OCI-M2 (cell line): ENCODE results near the gene ADAMTS10.
"Not testable (repeated sequence)": the region's sequence is repeated elsewhere in the genome, so short reads cannot be mapped to it uniquely, and the experiment has no call there.

Source experiments
- DNase-seq: peaks from one replicate; lab custom pipeline; 2025; ENCODE audit not compliant: unreplicated experiment; lab: John Stamatoyannopoulos, UW

The ADAMTS10 gene

DNA sequence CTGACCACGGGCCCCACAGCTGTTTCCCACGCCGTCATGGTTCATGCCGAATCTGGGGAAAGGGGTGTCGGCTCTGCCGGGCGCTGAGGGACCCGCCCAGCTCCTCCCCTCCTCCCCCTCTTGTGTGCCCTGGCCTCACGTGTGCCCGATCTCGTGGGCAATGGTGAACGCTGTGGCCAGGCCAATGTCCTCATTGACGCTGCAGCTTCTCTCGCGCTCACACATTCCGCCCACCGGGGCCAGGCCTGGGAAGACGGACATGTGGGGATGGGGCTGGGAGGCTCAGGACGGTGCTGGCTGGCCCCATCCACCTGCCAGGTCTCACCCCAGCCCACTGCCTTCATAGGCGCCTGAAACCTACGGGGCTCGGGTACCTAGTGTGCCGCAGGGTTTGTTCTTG is 14.3 kb downstream of the ADAMTS10 start:
- no peak for DNase-seq

DNA sequence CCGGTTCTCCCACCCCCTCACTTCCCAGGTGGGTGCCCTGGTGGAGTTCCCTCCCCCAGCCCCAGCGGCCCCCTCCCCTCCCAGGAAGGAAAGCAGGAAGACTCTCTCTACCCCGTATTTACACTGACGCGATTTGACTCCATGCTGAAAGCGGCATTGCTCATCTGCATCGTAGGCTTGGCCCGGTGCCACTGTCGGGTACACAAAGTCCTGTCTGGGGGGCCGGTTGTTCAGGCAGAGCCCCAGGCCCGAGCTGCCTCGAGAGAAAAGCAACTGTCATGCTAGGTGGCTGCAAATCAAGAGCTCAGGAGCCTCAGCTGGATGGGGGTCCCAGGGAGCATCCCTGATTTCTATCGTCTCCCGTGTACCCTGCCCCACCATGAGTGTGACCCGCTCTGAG is 14.9 kb downstream of the ADAMTS10 start:
- no peak for DNase-seq

DNA sequence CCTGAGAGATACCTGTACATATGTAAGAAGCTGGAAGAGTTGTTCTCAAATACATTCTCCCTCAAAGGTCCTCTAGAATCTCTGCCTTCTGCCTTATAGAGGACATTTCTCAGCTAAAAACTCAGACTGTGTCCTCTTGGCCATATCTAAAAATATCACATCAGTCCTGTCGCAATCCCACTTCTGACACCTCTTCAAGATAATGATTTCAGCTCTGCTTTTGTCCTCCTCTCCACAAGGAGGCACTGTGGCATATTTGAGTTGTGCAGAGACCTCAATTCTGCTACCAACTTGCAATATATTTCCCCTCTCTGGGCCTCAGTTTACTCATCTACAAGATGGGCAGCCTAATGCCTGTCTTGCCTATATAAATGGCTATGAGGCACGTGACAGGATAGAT is 16.6 kb downstream of the ADAMTS10 start:
- no peak for DNase-seq

DNA sequence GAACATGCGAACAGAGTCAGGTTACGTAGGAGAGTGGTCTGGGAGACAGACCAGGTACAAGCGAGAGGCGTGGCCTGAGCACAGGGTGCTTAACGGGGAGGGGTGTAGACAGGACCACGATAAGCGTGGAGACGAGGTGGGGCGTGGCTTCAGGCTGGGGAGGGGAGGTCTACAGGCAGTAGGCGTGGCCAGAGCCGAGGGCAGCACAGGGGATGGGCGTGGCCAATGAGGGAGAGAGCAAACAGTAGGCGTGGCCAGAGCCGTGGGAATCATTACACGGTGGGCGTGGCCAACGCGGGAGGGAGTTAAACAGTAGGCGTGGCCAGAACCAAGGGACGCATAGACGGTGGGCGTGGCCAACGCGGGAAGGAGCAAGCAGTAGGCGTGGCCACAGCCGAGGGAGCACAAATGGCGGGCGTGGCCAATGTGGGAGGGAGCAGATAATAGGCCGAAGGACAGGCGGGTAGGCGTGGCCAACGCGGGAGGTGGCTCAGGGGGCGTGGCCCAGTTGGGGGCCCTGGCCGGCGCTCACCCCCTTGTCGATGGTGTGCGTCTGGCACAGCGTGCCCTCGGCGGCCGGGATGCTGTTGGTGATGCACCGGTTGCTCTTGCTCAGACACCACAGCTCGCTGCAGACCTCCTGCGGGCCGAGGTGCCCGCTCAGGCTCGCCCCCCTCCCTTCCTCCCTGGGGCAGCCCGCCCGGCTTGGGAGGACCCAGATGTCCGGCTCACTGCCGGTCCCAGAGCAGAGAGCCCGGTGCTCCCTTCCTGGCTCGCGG is 18.1 kb downstream of the ADAMTS10 start:
- peak; percentile 88 for DNase-seq

DNA sequence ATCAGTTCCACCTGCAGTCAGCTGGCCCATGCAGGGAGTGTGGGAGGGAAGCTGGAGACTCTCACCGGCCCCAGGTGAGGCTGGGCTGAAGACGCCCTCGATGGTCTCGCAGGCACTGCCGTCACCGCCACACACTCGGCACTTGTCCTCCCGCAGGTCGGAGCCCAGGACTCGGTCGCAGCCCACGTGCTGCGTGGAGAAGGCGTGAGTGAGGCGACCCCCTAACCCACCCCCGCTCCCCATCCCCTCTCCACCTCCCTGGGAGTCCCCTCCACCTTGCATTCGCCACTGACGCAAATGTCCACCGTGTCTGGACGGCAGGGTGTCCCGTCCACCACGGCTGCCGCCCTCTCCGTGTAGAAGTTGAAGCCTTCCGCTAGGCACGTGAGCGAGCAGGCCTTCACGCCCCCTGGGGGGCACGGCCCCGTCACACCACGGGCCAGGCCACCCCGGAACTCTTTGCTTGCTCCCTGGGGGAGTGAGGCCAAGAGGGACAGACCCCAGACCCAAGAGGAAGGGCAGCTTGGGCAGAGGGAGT is 21.3 kb downstream of the ADAMTS10 start:
- no peak for DNase-seq

DNA sequence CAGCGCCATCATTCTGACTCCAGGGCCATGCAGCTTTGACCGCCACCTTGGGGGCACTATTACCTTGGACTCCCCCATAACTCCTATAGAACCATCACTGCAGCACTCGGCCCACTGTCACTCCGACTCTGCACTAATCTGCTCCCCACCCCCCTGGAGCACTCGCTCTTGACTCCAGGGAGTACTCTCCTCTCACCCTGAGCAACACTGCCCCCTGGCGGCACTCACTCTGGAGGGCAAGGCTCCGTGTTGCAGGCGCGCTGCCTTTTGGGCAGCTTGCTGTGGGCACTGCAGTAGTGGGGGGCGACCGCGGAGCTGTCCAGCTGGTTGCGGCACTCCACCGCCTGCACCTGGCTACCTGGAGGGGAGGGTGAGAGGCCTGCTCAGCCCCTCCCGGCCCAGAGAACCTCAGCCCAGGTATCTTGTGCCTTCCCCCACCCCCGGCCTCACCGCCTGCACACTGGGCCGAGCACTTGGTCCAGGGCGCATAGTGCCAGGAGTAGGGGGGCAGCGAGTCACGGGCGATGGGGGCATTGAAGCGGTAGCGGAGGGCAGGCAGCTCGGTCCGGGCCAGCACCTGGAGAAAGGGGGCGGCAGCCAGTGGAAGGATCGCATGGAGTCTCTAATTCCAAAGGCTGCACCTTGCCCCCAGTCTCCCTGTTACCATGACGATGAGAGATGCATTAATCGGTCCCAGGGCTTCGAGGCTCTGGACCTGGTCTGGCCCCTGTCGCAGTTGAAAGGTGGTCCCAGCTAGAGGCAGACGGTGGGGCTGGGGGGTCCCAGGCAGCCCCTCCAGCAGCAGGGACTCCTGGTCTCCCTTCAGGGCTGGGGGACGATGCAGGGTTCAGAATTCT is 24.4 kb downstream of the ADAMTS10 start:
- no peak for DNase-seq

DNA sequence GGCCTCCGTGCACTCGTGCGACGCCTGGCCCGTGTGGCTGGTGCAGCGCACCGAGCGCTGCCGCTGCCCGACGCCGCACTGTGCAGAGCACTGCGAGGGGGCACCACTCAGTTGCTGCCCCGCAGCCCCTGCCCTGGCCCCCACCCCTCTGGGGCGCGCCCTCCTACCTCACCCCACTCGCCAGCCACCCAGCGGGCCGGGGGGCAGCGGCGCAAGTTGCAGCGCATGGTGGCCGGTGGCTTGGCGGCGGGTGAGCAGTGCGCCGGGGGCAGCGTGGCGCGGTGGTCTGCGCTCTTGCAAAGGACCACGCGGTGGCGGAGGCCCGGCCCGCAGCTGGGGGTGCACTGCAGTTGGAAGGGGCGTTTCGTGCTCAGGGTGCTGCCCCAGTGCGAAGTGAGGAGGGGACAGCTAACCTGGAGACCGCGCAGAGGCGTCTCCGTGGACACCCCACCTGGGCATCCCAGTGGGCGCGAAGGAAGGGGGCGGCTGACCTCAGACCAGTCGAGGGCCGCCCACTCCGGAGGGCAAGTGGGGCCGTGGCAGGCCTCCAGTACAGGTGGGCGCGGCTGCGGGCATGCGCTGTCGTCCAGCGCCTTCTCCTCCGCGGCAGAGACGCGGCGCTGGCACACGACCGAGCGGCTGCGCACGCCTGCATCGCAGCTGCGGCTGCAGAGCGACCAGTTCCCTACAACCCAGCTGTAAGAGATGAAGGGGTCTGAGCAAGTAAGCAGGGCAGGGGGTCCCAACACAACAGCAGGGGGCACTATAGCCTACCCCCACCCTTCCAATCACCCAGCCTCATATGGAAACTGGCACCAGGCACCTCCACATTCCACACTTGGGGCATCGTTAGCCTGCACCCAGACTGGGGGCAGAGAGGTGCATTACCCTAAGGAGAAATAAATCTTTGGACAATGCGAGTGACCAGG is 25.3 kb downstream of the ADAMTS10 start:
- no peak for DNase-seq

DNA sequence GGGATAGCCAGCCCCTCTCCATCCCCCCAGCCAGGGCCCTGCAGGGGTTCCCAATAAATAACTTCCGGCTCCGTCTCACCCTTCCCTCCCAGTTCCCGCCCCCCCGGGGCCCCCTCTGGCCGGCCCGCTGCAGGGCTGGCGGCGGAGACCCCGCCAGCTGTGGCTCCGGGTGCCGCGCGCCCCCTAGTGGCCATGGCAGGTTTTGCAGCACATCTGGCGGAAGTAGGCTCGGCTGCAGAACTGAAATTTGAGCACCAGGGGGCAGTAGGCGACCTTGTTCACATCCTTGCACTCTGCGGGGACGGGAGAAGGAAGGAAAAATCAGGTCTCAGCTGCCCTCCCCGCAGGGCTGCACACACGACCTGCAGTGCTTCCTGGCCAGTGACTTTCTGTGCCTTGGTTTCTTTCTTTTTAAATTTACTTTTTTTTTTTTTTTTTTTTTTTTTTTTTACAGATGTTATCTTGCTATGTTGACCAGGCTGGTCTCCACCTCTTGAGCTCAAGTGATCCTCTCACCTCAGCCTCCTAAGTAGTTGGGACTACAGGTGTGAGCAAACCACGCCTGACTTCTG is 29.7 kb downstream of the ADAMTS10 start:
- DNase-seq: peak; percentile 26

DNA sequence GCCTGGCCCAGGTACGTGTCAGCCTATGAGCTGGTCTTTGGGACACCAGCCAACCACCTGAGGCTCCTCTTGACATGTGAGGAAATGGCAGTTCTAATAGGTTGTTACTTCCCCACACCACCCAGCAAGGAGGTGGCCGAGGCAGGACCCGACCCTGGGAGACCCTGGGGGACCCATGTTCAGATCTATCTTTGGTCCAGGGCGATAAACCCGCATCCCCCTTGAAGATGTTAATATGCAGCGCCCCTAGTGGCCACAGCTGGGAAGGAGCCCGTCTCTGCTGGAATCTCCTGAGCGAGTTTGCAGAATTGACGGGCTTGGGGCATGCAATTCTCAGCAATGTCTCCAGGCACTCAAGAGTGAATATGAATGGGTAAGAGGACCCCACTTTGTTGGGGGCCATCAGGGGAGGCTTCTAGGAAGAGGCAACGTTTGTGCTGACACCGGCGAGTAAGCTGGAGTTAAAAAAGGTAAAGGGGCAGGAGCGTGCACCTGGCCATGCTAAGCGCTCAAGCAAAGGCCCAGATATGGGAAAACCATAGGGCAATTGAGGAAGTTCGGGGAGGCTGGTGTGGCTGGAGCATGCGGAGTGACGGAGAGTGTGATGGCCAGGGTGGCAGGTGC is 31.8 kb downstream of the ADAMTS10 start:
- DNase-seq: no peak

DNA sequence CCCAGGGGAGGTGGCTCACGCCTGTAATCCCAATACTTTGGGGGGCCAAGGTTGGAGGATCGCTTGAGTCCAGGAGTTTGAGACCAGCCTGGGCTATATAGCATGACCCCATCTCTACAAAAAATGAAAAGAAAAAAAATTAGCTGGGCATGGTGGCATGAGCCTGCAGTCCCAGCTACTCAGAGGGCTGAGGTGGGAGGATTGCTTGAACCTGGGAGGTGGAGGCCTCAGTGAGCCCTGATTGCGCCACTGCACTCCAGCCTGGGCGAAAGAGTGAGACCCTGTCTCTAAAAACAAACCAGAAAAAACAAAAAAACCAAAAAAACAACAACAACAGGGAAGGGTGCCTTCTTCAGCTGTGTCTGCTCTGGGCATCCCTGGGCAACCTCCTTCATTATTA is 32.8 kb downstream of the ADAMTS10 start:
- DNase-seq: no peak

DNA sequence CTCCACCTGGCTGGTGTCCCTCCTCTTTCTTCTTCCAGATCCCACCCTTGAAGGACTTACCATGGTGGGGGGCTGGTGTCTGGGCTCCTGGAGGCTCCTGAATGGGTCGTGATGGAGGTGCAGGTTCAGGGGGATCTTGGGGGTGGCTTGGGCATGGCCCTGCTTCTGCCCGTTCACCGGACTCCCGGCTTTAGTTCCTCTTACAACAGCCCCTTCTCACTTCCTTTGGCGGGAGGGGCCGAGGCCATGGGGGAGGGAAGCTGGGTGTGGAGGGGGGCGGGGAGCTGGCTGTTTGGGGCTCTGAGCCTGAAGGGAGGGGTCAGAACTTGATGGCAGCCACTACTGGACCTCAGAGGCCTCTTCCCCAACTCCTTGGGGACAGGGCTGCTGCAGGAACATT is 33.3 kb downstream of the ADAMTS10 start, which contains the start of gene MYO1F:
Gene MYO1F, minus strand, starts transcription at position 196 of the 400 bp plus-strand sequence. Its CDS starts 133 bp downstream, at position 63.
- DNase-seq: no peak

DNA sequence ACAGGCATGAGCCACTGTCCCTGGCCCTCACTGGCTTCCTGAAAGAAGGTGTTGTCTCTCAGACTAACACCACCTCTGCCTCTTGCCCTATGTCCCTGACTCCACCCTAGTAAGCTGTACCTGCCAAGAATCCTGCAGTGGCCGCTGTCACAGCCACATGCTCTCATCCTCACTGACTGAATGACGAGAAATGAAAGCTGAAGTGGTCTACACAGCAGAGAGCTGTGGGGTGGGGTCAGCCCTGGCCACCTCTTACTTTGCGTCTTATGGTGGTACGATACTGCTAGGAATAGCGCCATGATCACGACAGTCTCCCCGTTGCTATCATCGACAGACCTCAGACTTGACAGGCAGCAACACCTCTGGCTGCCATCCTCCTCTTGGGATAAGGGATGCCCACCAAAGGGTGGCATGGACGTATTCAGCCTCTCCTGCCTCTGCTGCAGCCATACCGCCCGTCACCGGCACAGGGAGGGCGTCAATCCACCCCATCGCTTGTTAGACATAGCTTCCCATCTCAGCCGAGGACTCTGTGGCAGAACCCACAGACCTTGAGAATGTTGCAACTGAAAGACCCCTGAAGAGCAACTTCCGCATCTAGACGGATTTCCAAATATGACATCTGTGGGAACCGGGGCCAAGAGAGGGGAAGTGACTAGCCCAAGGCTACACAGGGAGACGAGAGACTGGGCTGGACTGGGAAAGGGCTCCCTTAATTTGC is 34.1 kb downstream of the ADAMTS10 start:
- no peak for DNase-seq

DNA sequence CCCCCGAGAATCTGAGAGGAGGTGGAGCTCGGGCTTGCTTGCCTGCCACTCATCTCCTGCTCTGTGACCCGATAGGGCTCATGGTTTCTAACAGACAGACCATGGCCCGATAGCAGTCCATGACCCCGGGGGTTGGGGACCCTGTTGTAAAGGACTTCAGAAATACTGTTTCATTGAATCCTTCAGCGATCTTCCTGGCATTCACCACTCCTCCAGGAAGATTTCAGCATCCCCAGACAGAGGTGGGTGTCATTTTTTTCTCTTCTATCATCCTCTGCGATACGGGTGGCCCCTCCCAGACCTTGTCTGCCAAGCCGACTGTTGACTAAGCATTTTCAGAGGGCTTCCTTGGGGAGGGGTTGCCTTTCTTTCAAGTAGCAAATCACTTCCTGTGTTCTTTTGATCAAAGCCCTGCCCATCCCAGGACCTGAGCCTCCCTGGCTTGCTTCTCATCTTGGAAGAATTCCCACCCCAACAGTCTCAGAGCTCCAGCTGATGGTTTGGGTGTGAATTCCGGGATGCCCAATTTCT is 35.0 kb downstream of the ADAMTS10 start:
- no peak for DNase-seq

DNA sequence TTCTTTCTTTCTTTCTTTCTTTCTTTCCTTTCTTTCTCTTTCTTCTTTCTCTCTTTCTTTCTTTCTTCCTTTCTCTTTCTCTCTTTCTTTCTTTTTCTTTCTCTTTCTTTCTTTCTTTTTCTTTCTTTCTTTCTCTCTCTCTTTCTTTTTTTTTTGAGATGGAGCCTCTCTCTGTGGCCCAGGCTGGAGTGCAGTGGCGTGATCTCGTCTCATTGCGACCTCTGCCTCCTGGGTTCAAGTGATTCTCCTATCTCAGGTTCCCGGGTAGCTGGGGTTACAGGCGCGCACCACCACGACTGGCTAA is 35.9 kb downstream of the ADAMTS10 start:
- not testable (repeated sequence) for DNase-seq

DNA sequence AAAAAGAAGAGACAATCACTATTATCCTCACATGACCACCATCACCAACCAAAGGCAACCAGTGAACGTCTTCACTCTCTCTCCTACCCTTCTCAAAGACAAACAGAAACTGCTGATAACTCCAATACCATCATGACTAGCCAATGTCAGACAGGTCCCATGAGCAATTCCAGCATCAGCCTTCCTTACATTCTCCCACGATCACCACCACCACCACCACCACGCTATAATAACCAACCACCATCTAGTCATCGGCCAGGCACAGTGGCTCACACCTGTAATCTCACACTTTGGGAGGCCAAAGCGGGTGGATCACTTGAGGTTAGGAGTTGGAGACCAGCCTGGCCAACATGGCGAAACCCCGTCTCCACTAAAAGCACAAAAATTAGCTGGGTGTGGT is 37.2 kb downstream of the ADAMTS10 start:
- DNase-seq: no peak

DNA sequence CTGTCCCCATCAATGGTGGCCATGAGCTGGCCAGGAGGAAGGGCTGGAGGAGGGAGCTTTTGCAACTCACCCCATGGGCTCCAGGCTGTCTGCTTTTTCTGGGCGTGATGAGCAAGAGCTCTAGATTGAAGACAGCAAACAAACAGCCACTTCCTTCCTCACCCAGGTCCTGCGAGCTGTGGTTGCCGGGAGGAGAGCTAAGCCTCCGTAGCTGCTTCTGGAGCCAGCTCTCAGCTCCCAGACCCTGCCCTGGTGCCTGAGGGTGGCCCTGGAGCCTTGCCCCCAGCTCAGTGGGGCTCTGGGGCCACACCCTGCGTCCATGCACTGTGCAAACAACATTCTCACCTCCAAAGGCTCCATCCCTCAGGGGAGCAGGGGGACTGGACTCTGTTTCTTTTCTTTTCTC is 39.5 kb downstream of the ADAMTS10 start:
- no peak for DNase-seq

DNA sequence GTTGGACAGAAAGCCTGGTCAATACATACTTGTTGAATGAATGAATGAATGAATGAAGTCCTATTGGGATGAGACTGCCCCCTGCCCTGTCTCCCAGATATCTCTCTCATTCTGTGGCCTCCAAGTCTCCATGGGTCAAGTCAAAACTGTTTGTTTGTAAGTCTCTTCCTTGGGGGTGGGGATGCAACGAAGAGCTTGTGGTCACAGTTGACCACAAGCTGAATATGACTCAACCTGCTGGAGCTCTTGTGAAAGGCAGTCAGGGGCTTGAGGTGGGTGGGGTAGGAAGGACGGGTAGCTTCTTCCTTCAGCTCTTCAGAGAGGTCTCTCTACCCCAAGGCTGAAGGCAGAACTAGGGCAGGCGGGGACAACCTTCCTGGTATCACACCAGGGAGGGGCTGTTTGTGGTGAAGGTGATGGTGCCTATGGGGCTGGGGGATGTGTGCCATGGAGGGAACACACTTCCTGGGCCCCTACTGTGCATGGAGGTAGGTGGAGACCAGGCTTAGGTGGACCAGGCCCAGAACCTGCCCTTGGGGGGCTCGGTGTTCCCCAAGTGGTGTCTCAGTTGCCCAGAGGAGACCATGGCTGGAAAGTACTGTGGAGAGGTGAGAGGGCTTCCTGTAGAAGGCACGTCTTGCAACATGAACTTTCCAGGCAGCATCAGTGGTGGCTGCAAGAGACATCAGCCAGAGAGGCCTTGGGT is 41.3 kb downstream of the ADAMTS10 start:
- DNase-seq: no peak

DNA sequence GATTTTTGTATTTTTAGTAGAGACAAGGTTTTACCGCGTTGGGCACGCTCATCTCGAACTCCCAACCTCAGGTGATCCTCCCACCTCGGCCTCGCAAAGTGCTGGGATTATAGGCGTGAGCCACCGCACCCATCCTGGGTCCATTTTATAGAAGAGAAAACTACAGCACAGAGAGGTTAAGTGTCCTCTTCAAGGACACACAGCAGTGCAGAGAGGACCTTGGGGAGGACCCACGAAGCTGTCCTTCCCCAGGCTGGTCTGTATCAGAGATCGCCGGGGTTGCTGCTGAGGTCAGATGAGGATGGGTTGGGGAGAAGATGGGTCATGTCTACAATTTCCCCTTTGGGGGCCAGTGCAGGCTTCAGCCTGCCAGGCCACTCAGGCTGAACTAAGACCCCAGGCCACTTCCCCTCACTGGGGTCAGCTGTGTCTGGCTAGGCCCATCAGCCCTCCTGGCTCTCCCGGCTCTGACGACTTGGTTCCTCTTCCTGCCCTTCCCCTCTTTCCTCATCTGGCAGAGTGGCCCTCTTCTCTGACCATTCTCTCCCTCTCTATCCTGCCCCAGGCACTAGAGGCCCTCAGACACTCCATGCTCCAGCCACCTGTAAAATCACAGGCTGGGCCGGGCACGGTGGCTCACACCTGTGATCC is 42.9 kb downstream of the ADAMTS10 start:
- DNase-seq: no peak
